GM13977 (cell line): ENCODE results near the gene LRCH4.

ENCODE experiments used
- DNase-seq: peaks from one replicate; pipeline ENCODE4 v3.0.0; 2012; ENCODE audit warnings: low spot score
- in situ Hi-C: fragments of 300-500 bp; cut with MboI; formaldehyde crosslinking; loops from one replicate; pipeline ENCODE4 v1.12.0; 2022; ENCODE audit warnings: low sequenced_read_pairs, low pct_unique_long_range_greater_than_20kb, mixed read lengths, inconsistent platforms; ENCODE audit not compliant: unreplicated experiment
- TF ChIP-seq, protein P1 (sequence below): IDR thresholded peaks from 2 replicates; pipeline ENCODE4 v1.5.1; 2012; ENCODE audit warnings: mild to moderate bottlenecking, control low read depth; ENCODE audit not compliant: insufficient read depth; ENCODE audit errors: extremely low read depth, missing control alignments

The LRCH4 gene

DNA sequence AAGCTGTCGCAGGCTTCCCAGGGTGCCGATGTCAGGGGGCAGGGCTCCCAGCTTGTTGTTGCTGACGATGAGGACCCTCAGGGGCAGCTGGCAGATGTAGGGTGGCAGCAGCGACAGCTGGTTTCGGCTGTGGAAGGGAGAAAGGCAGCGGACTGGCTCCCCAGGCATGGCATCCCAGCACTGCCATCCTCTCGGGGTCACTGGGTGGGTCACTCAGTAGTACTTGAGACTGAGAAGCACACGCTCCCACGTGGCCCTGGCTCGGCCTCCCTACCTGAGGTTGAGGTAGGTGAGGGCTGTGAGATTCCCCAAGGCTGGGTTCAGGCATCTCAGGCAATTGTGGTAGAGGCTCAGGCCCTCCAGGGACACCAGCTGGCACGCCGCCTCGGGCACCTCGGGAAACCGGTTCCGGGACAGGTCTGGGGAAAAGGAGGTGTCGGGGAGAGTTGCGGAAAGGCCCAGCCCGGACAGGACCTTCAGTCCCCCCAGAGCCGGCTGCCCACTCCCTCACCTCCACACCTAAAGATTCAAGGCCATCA, 3.8 kb downstream of the LRCH4 start:
- TF ChIP-seq, protein P1, sequence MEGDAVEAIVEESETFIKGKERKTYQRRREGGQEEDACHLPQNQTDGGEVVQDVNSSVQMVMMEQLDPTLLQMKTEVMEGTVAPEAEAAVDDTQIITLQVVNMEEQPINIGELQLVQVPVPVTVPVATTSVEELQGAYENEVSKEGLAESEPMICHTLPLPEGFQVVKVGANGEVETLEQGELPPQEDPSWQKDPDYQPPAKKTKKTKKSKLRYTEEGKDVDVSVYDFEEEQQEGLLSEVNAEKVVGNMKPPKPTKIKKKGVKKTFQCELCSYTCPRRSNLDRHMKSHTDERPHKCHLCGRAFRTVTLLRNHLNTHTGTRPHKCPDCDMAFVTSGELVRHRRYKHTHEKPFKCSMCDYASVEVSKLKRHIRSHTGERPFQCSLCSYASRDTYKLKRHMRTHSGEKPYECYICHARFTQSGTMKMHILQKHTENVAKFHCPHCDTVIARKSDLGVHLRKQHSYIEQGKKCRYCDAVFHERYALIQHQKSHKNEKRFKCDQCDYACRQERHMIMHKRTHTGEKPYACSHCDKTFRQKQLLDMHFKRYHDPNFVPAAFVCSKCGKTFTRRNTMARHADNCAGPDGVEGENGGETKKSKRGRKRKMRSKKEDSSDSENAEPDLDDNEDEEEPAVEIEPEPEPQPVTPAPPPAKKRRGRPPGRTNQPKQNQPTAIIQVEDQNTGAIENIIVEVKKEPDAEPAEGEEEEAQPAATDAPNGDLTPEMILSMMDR: no peak
- DNase-seq: no peak
- in situ Hi-C loops: no loop called here

DNA sequence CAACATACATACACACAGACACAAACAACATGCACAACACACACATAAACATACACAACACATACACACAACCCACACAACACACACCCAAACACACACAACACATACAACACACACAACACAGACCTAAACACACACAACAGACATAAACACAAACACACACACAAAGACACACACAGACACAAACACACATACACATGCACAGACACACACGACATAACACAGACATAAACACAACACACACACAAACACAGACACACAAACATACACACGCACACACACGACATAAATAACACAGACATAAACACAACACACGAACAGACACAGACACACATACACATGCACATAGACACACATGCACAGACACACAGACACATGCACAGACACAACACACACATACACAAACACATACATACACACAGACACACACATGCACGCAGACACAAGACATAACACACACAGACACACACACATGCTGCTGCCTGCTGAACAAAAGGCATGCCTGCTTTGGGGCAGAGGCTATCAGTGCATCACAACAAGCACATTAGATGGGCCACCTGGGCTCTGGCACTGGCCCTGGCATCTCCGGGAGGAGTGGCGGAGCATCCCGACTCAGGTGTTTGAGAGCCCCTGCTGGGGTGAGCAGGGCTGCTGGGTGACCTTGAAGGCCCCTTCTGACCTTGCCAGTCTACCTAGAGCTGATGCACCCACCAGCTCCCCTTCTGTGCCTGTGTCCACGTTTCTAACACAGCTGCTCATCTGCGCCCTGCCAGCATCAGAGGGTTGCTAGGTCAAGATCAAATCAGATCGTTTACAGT, 5.3 kb downstream of the LRCH4 start:
- TF ChIP-seq, protein P1: no peak

DNA sequence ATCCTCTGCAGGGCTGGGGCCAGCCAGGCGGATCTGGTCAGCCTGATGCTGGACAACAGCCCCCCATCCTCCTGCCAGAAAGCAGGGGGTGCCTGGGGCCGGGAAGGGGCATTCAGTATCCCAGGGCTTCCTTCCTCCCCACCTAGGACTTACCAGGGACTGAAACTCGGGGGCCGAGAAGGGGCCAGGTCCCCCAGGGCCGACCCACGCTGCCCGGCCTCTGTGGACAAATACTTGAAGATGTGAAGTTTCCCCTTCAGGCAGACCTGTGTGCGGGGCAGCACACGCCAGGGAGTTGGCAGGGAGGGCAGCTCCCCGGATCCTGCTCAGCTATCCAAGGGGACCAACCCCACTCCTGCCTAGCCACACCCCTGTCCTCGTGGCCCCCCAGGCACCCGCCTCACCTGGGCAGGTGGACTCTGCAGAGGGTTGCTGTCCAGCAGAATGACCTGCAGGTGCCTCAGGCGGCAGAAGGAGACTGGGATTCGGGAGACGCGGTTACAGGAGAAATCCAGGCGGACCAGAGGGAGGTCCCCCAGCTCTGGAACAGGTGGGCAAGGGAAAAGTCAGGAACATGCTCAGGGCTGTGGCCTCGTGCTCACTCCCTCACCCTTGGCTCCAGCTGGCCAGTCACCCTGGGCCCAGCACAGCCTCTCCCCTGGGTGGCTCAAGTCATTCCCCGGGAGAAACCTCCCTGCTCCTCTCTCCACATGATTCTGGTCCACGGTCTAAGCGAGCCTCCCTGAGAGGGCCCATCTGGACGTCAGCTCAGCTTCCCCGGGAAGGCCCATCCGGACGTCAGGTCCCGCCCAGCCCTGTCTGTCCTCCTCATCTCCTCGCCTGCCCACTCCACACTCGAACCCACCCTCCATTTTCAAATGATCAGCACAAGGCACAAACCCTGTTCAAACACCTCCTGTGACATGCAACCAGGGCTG, 7.4 kb downstream of the LRCH4 start:
- TF ChIP-seq, protein P1: no peak

More for the DNA sequence above, 5.3 kb downstream of the LRCH4 start:
- in situ Hi-C loops: no loop called here
- no peak for DNase-seq

DNA sequence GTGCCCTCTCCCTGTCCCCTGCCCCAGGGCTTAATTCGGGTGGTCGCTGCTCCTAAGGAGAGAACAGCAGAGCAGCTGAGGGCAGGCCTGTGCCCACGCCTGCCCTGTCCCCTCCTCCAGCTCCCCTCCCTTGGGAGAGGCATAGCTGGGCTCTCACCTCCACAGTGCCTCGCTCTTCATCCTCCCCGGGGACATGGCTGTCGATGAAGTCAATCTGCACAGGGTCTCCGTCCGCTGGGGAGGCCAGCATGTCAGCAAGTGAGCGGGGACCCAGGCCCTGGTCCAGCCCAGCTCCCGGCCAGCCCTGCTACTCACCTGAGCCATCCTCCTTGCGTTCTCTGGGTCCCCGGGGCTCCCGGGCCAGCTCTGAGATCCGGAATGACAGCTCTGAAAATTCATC, 8.4 kb downstream of the LRCH4 start:
- TF ChIP-seq, protein P1: no peak
- no peak for DNase-seq
- in situ Hi-C loops: no loop called here

More for the DNA sequence above, 7.4 kb downstream of the LRCH4 start:
- no peak for DNase-seq
- in situ Hi-C loops: no loop called here

DNA sequence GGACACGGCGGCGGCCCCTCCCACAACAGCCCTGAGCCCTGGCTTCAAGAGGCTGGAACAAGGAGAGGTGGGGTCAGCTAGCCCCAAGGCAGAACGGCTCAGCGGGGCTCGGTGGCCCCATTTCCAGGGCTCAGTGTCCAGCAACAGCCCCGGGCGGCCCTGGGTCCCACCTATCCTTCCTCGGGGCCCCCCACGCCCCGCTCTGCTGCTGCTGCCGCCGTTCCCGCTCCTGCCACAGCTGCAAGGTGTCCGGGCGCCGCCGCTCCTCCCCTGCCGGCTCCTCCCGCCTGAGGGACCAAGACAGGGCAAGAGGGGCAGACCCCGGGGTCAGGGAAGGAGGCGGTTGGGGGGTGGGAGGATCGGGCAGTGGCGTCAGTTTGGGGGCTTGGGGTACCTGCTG, 8.8 kb downstream of the LRCH4 start:
- in situ Hi-C loops: no loop called here
- TF ChIP-seq, protein P1: no peak
- DNase-seq: no peak

DNA sequence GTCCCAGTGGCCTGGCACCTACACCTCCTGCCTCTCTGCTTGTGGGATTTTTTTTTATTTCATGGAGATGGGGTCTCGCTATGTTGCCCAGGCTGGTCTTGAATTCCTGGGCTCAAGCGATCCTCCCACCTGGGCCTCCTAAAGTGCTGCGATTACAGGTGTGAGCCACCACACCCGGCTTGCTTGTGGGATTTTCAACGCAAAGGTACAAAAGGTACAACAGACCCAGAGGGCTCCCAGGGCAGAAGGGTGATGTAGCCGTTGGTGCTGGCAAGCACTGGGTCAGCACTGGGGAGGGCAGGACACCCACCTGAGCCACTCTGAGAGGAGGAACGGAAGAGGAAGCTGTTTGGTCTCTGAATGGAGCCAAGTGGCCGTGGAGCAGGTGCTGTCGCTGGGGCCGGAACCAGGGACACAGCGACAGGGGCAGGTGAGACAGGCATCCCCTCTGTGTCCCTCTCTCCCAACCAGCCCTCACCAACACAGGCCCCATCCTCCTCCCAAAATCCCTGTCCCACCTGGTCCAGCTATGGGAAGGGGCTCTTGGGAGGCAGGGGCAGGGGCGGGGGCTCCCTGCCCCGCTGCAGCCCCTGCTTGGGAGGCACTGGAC, 9.4 kb downstream of the LRCH4 start:
- no peak for DNase-seq
- in situ Hi-C loops: no loop called here
- TF ChIP-seq, protein P1: no peak
